ENCODE results near the gene ISX. TPM values are rescaled to one million over a fixed set of nuclear protein-coding genes. Genes with fewer than 3 reads are reported as not detected.

ISX gene
- total and polyA plus RNA-seq, 9 of the 15 experiments (the other 6 are each of a cell fraction or from before 2014, with no cell fraction given) = 0.03 to 0.36 (median 0.07) TPM

DNA sequence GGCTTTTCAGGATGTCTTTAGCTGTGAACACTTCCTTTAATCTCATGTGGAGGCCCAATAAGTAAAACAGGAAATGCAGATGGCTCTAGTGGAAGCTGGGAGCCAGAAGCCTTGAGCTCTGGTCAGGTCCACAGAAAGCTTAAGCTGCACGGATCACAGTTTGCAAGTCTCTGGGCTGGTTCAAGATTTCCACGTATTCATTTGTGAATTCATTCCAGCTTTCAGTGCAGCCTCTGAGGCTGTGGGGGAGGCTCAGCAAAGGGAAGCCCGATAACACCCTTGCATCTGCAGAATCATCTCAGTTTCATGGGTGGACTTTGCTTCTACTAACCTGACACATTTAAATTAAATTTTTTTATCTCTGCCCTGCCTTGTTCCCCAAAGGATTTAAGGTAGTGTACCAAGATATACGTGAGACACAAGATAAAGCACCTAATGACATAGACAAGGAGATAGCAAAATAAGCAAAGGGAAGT is 65.6 kb downstream of the ISX start (continued):
- TF ChIP-seq SMARCA4 (IDR thresholded peaks at IDR 0.05) (peak; percentile 58), LARP7 (IDR thresholded peaks at IDR 0.05) (no peak), SNRNP70 (optimal IDR thresholded peaks at IDR 0.05; ENCODE audit: low read depth, low read length) (no peak), ZFP30 (CRISPR knock-in tag; IDR thresholded peaks at IDR 0.05; ENCODE audit: borderline replicate concordance) (no peak), PHF8 (IDR thresholded peaks at IDR 0.05; ENCODE audit: borderline replicate concordance, low read length) (no peak), NRF1 (conservative IDR thresholded peaks at IDR 0.05 in 1 of 2, IDR thresholded peaks at IDR 0.05 in 1 of 2) (no peak), TAL1 (IDR thresholded peaks at IDR 0.05) (peak; percentile 65), ZC3H8 (IDR thresholded peaks at IDR 0.05) (no peak), NR2F6 (CRISPR knock-in tag; IDR thresholded peaks at IDR 0.05) (no peak), CC2D1A (IDR thresholded peaks at IDR 0.05) (no peak), FOXA1 (IDR thresholded peaks at IDR 0.05; ENCODE audit: borderline replicate concordance) (no peak), CBX8 (IDR thresholded peaks at IDR 0.05; ENCODE audit: borderline replicate concordance, extremely low read depth, low read depth, low read length, poor library complexity, severe bottlenecking) (no peak), ZNF76 (CRISPR knock-in tag; IDR thresholded peaks at IDR 0.05; ENCODE audit: borderline replicate concordance) (no peak), CHCHD3 (CRISPR knock-in tag; IDR thresholded peaks at IDR 0.05) (no peak), SPI1 (IDR thresholded peaks at IDR 0.05; ENCODE audit: borderline replicate concordance, low read depth, low read length) (peak; percentile 75; the same call in 1 of the 2 replicates), ZEB2 (IDR thresholded peaks at IDR 0.05) (0 out of 2 replicates have a peak, but pooled peaks have one; percentile 27), TFAM (CRISPR knock-in tag; conservative IDR thresholded peaks at IDR 0.05) (no peak), ZNF197 (CRISPR knock-in tag; IDR thresholded peaks at IDR 0.05; ENCODE audit: low read depth) (no peak), ZNF444 (CRISPR knock-in tag; IDR thresholded peaks at IDR 0.05) (no peak), TCF7L2 (IDR thresholded peaks at IDR 0.05; ENCODE audit: low read depth, low read length) (no peak), CTBP1 (IDR thresholded peaks at IDR 0.05; ENCODE audit: borderline replicate concordance) (0 out of 2 replicates have a peak, but pooled peaks have one; percentile 36), TAF15 (IDR thresholded peaks at IDR 0.05; ENCODE audit: low read depth, low read length) (no peak)
- TF ChIP-seq, protein P1, sequence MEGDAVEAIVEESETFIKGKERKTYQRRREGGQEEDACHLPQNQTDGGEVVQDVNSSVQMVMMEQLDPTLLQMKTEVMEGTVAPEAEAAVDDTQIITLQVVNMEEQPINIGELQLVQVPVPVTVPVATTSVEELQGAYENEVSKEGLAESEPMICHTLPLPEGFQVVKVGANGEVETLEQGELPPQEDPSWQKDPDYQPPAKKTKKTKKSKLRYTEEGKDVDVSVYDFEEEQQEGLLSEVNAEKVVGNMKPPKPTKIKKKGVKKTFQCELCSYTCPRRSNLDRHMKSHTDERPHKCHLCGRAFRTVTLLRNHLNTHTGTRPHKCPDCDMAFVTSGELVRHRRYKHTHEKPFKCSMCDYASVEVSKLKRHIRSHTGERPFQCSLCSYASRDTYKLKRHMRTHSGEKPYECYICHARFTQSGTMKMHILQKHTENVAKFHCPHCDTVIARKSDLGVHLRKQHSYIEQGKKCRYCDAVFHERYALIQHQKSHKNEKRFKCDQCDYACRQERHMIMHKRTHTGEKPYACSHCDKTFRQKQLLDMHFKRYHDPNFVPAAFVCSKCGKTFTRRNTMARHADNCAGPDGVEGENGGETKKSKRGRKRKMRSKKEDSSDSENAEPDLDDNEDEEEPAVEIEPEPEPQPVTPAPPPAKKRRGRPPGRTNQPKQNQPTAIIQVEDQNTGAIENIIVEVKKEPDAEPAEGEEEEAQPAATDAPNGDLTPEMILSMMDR (IDR thresholded peaks at IDR 0.05 in 2 of 3, conservative IDR thresholded peaks at IDR 0.05 in 1 of 3; ENCODE audit: insufficient read depth in 2 of 3, low read depth in 1 of 3, low read length in 3 of 3) = no peak
- TF ChIP-seq, protein P2, sequence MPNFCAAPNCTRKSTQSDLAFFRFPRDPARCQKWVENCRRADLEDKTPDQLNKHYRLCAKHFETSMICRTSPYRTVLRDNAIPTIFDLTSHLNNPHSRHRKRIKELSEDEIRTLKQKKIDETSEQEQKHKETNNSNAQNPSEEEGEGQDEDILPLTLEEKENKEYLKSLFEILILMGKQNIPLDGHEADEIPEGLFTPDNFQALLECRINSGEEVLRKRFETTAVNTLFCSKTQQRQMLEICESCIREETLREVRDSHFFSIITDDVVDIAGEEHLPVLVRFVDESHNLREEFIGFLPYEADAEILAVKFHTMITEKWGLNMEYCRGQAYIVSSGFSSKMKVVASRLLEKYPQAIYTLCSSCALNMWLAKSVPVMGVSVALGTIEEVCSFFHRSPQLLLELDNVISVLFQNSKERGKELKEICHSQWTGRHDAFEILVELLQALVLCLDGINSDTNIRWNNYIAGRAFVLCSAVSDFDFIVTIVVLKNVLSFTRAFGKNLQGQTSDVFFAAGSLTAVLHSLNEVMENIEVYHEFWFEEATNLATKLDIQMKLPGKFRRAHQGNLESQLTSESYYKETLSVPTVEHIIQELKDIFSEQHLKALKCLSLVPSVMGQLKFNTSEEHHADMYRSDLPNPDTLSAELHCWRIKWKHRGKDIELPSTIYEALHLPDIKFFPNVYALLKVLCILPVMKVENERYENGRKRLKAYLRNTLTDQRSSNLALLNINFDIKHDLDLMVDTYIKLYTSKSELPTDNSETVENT (CRISPR knock-in tag; IDR thresholded peaks at IDR 0.05) = no peak
- TF ChIP-seq, protein P3, sequence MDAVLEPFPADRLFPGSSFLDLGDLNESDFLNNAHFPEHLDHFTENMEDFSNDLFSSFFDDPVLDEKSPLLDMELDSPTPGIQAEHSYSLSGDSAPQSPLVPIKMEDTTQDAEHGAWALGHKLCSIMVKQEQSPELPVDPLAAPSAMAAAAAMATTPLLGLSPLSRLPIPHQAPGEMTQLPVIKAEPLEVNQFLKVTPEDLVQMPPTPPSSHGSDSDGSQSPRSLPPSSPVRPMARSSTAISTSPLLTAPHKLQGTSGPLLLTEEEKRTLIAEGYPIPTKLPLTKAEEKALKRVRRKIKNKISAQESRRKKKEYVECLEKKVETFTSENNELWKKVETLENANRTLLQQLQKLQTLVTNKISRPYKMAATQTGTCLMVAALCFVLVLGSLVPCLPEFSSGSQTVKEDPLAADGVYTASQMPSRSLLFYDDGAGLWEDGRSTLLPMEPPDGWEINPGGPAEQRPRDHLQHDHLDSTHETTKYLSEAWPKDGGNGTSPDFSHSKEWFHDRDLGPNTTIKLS (IDR thresholded peaks at IDR 0.05; ENCODE audit: borderline replicate concordance, low read depth) = no peak
- TF ChIP-seq, protein P4, sequence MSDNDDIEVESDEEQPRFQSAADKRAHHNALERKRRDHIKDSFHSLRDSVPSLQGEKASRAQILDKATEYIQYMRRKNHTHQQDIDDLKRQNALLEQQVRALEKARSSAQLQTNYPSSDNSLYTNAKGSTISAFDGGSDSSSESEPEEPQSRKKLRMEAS (CRISPR knock-in tag; IDR thresholded peaks at IDR 0.05) = no peak
